HG03045 (cell line): ENCODE data around the gene ZFPM1.

Source experiments
- ATAC-seq: cut with Tn5 transposase; IDR thresholded peaks from one replicate; pipeline ENCODE4 v1.9.1; 2021; ENCODE audit warnings: mild to moderate bottlenecking, moderate library complexity; ENCODE audit not compliant: unreplicated experiment

The ZFPM1 gene

GRCh38 chr16:88556294-88556988 is 103.4 kb downstream of the ZFPM1 start:
- no peak for ATAC-seq

GRCh38 chr16:88558457-88559442 is 105.7 kb downstream of the ZFPM1 start:
- ATAC-seq: no peak

DNA sequence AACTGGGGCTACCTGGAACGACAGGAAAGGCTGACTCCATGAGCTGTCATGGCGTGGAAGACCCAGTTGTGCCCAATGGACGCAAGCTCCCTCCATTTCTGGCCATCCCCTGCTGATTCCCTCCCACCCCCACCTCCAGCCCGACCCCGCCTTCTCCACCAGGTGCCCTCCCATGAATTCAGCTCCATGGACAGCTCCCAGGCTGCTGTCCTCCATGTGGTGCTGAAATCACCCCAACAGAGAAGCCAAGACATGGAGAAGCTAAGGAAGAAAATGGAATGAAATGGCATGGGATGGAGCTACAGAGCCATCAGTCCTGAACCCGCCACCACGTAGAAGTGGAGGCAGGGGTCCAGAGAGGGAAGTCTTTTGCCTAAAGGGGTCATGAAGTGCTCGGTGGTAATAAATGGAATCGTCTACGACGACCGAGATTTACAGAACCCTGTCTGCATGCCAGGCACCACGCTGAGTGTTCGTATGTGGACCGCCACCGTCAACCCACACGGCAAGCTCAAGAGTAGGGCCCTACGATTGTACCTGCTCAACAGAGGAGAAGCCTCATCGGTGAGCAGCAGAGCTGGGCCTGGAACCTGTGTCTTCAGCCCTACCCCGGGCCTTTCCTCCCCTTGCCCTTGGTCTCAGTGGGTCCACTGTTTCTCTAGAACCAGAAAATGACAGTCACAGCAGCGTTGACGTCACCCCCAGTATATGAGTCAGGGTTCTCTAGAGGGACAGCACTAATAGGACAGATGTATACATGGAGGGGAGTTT is 107.8 kb downstream of the ZFPM1 start:
- no peak for ATAC-seq

GRCh38 chr16:88561485-88562359 is 108.6 kb downstream of the ZFPM1 start:
- no peak for ATAC-seq

DNA sequence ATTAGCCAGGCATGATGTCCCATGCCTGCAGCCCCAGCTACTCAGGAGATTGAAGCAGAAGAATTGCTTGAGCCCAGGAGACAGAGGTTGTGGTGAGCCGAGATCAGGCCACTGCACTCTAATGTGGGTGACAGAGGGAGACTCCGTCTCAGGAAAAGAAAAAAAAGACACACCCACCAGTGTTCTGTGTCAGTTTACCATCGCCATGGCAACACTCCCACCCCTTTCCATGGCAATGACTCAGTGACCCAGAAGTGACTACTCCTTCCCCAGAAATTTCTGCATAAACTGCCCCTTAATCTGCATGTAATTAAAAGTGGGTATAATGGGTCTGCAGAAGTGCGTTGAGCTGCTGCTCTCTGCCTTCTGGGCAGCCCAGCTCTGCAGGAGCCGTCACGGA is 113.1 kb downstream of the ZFPM1 start:
- no peak for ATAC-seq

DNA sequence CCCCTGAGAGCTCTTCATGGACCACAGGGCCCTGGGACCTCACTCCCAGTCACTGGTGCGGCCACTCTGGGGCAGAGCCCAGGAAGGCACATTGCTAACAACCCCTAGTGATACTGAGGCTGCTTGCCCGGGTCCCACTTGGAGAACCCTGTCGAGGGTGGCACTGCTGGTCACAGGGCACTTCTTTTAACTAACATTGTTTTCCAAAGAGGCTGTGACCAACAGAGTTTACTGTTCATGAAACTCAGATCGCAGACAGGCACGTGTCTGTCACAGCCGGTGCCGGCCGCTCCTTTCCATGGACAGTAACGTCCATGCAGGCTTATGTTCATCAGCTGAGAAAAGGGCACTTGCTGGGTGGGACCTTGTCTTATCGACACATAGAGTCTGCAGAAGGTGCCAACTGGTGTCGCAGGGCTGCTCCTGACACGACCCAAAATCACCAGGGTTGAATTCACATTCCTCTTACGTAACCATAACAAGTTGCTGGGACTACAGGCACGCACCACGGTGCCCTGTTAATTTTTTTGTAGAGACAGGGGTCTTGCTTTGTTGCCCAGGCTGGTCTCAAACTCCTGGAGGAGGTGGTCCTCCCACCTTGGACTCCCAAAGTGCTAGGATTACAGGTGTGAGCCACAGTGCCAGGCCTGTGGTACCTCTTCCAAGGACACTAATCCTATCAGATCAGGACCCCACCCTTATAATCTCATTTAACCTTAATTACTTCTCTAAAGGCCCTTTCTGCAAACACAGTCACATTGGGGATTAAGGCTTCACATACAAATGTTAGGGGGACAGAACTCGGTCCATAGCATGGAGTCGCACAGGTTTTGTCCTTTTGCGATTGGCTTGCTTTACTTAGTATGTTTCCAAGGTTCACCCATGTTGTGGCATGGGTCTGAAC is 115.9 kb downstream of the ZFPM1 start:
- ATAC-seq: no peak

GRCh38 chr16:88569614-88569984 is 116.5 kb downstream of the ZFPM1 start:
- ATAC-seq: peak; percentile 25

GRCh38 chr16:88569985-88570690 is 117.1 kb downstream of the ZFPM1 start, which contains the start of gene ZC3H18:
Gene ZC3H18, plus strand, starts transcription at chr16:88570403. Its CDS starts 6,721 bp downstream, at chr16:88577124.
- peak; percentile 72 for ATAC-seq

DNA sequence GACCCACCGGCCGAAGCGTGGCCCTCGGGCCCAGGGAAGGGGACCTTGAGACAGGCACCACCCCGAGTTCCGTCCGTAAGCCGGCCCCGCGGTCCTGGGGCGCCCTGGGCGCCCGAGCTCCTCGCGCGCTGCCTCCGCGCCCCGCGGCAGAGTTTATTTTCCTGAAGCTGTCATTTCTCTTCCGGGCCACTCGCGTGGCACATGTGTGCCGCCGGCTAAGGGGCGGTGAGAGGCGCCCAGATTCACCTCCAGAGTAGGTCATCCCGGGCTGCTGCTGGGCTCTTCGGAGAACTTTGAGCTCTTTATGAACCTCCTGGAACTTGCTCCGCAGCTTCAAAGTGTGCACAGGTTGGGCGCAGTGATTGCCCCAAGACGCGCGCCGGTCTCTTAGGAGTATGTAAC is 117.6 kb downstream of the ZFPM1 start:
- ATAC-seq: no peak

DNA sequence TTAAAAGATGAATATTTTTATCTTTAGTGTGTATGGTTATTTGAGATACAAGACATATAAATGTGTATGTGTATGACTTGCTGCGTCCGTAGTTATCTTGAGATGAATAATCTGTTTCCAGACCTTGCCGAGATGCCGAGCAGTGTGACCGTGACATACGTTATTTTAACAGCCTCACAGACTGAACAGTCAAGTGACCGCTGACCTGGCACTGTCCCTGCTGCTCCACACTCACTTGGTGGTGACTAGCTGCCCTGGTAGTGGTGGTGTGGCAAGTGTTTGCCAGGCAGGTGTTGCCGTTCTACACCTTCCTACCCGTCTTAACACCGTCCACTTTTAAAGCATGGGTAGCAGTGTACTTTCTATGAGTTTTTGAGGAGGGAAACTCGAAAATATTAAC is 122.2 kb downstream of the ZFPM1 start:
- ATAC-seq: no peak

DNA sequence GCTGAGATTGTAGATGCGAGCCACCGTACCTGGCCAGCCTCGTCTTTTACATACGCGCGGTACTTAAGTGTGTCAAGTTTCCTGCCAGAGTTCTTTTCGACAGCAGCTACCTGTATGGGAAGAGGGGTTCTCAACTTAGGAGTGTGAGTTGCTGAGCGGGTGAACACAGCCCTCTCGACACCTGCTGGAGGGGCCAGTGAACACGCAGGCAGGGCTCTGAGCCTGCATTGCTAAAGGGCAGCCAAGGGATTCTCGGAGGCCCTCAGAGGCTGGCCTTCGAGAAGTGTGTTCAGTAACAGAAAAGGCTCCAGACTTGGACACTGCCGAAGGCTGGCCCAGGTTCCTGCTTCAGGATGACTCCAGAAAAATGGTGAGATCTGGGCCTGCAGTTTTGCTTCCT is 123.2 kb downstream of the ZFPM1 start:
- no peak for ATAC-seq

DNA sequence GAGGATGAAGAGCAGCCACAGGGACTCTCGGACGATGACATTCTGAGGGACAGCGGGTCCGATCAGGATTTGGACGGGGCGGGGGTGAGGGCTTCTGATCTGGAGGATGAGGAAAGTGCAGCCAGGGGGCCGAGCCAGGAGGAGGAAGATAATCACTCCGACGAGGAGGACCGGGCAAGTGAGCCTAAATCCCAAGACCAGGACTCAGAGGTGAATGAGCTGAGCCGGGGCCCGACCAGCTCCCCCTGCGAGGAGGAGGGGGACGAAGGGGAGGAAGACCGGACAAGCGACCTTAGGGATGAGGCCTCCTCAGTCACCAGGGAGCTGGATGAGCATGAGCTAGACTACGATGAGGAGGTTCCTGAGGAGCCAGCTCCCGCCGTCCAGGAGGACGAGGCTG is 124.1 kb downstream of the ZFPM1 start:
- ATAC-seq: no peak

DNA sequence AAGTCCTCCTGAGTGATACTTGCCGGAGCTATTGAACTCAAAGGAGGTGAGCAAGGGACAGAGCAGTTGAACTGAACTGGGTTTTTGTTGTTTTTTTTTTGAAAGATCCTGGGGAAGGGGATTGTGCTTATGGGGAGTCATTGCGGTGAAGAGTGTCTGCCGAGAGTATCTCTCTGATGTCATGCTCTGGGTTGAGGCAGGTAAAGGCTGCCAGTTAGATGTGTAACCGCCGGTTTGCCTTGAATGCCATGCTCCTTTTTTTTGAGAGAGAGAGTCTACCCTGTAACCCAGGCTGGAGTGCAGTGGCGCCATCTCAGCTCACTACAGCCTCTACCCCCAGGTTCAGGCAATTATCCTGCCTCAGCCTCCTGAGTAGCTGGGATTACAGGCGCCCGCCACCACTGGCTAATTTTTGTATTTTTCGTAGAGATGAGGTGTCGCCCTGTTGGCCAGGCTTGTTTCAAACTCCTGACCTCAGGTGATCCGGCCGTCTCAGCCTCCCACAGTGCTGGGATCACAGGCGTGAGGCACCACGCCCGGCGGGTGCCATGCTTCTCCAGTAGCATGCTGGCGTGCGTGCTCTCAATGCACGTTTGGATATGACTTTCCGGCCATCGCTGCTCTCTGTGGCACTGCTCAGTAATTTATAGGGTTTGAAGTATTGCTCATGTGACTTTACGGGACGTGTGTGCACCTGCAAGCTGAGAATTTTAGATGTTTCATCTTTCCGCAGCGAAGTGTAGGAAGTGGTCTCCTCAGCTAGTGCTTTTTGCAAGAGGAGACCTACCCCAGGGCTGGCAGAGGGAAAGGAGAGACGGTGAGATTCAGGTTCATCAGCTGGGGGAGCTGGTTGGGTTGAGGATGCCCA is 125.6 kb downstream of the ZFPM1 start:
- ATAC-seq: no peak

GRCh38 chr16:88580371-88580770 is 127.3 kb downstream of the ZFPM1 start:
- ATAC-seq: no peak

- ATAC-seq: no peak
Measured at GRCh38 chr16:88581033-88581432, 128.0 kb downstream of the ZFPM1 start.

DNA sequence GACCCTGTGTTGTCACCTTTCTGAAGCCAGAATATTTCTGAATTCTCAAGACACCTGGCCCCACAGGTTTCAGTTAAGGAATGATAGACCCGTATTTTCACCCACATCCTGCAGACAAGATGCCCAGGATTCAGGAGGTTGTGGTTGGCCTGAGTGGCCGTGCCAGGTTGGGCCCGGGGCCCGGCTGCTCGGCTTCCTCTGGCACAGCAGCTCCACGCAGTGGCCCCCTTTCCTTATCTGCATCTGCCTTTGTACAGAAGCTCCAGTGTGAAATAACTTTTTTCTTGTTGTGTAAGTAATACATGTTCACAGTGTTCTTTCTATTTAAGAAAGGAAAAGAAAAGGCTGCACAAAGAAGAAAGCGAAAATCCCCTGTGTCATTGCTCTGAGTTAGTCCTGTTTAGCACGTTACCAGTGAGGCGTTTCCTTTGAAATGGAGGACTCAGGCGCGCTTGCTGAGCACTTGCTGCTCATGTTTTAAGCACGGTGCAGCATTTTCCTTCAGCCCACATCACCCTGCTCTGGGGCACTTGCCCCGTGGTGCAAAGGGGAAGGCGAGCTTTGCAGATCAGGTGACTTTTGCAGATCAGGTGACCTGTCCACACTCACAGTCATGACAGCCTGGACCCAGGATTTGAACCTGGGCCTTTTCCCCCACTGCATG is 130.0 kb downstream of the ZFPM1 start:
- ATAC-seq: no peak

GRCh38 chr16:88584676-88585075 is 131.6 kb downstream of the ZFPM1 start:
- ATAC-seq: no peak
